ENCODE data around the gene CEMIP2.

CEMIP2 gene

DNA sequence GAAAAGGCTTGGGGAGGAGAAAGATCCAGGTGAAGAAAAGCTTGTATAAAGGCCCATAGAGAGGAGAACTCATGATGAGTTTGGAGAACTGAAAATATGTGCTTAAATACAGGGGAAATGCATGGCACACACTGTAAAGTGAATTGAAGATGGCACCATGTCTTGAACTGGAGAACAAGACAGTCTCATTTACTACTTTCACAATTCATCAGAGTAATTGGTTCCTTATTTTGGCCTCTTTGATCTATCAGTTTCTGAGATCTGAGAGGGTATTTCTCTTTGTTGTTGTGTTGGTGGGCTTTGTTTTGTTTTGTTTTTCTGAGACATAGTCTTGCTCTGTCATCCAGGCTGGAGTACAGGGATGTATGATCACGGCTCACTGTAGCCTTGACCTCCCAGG lies 98.2 kb downstream of the CEMIP2 start:
- no peak overlapping the region for H3K4me3 ChIP-seq (replicated peaks; ENCODE audit: low read depth, low read length)
- no peak for DNase-seq (ENCODE audit: extremely low read depth, low read depth)
- TF ChIP-seq, protein P1, sequence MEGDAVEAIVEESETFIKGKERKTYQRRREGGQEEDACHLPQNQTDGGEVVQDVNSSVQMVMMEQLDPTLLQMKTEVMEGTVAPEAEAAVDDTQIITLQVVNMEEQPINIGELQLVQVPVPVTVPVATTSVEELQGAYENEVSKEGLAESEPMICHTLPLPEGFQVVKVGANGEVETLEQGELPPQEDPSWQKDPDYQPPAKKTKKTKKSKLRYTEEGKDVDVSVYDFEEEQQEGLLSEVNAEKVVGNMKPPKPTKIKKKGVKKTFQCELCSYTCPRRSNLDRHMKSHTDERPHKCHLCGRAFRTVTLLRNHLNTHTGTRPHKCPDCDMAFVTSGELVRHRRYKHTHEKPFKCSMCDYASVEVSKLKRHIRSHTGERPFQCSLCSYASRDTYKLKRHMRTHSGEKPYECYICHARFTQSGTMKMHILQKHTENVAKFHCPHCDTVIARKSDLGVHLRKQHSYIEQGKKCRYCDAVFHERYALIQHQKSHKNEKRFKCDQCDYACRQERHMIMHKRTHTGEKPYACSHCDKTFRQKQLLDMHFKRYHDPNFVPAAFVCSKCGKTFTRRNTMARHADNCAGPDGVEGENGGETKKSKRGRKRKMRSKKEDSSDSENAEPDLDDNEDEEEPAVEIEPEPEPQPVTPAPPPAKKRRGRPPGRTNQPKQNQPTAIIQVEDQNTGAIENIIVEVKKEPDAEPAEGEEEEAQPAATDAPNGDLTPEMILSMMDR (IDR thresholded peaks at IDR 0.05; ENCODE audit: low read depth, low read length, missing control alignments), result no peak

DNA sequence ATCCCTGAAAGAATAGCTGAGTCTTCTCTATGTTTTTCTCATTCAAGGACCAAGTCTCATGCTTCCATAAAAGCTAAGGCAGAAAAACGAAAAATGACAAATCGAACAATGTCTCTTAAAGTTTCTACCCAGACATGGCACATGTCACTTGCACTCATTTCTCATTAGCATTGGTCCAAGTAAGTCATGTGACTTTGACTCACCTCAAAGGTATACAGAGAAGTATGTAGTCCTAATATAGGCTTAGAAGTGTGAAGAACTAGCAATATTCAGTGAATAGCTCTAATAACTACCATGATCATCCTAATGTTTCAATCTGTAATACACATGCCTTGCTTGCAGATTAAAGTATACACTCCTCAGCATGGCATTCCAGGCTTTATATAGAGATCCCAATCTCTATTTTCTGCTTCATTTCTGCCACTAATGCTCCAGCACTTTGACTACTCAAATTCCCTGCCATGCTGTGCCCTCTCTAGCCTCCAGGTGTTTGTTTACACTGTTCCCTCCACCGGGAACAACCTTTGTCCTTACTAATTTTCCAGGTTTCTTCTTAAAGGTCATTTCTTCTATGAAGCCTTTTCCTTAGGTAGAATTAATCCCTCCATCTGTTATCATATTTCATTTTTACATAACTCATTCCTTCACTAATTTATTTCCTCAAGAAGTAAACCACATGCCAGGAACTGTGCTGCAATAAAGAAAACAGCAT lies 98.9 kb downstream of the CEMIP2 start:
- no peak overlapping the region for H3K4me3 ChIP-seq (replicated peaks; ENCODE audit: low read depth, low read length)
- TF ChIP-seq, protein P1 (IDR thresholded peaks at IDR 0.05; ENCODE audit: low read depth, low read length, missing control alignments), result no peak
- DNase-seq (ENCODE audit: extremely low read depth, low read depth), result no peak

DNA sequence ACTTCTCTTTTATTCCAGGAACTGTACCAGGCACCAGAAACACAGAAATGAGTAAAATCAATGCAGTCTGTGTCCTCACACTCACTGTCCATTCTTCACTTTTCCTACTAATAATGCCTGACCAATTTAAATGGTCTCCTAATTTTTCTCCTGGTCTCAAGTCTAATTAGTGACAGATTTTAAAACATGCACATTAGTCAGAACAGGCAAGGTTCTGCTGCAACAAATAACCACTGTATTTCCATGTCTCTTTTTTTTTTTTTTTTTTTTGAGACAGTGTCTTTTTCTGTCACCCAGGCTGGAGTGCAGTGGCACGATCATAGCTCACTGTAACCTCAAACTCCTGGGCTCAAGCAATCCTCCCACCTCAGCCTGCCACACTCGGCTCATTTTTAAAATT lies 99.6 kb downstream of the CEMIP2 start:
- no peak for DNase-seq (ENCODE audit: extremely low read depth, low read depth)

DNA sequence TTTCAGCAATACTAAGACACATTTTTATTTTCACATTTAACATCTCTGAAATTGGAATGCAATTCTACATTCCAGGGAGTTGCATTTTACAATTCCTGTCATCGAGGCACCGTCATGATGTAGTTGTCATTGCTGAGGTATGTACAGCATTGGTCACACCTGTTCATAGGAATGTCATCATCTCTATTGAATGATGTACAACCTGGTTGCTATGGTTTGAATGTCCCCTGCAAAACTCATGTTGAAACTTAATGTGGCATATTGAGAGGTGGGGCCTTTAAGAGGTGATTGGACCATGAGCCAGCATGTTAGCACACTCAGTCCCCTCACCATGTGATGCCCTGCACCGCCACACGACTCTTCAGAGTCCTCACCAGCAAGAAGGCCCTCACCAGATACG lies 103.1 kb downstream of the CEMIP2 start:
- H3K4me3 ChIP-seq (replicated peaks; ENCODE audit: low read depth, low read length), result no peak overlapping the region
- TF ChIP-seq, protein P1 (IDR thresholded peaks at IDR 0.05; ENCODE audit: low read depth, low read length, missing control alignments), result no peak
- no peak for DNase-seq (ENCODE audit: extremely low read depth, low read depth)

More for the DNA sequence above, 99.6 kb downstream of the CEMIP2 start:
- TF ChIP-seq, protein P1 (IDR thresholded peaks at IDR 0.05; ENCODE audit: low read depth, low read length, missing control alignments), result no peak
- H3K4me3 ChIP-seq (replicated peaks; ENCODE audit: low read depth, low read length), result no peak overlapping the region

DNA sequence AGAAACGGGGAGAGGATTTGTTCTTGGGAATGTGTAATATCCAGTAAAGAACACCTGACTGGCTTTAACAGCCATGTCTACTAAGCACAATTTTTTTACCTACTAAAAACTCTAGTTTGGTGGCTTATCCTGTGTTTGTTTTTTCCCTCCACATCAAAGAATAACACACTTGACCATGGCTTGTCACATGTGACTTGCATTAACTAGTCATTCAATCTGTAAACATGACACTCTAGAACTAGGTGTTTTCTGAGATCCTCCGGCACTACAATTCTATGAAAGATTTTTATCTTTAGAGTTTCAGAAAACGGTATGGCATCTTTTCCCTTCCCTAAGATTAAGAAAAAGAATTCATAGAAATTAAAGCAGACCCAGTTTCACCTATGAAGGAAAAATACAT lies 103.7 kb downstream of the CEMIP2 start:
- DNase-seq (ENCODE audit: extremely low read depth, low read depth), result no peak
- H3K4me3 ChIP-seq (replicated peaks; ENCODE audit: low read depth, low read length), result no peak overlapping the region
- TF ChIP-seq, protein P1 (IDR thresholded peaks at IDR 0.05; ENCODE audit: low read depth, low read length, missing control alignments), result no peak

DNA sequence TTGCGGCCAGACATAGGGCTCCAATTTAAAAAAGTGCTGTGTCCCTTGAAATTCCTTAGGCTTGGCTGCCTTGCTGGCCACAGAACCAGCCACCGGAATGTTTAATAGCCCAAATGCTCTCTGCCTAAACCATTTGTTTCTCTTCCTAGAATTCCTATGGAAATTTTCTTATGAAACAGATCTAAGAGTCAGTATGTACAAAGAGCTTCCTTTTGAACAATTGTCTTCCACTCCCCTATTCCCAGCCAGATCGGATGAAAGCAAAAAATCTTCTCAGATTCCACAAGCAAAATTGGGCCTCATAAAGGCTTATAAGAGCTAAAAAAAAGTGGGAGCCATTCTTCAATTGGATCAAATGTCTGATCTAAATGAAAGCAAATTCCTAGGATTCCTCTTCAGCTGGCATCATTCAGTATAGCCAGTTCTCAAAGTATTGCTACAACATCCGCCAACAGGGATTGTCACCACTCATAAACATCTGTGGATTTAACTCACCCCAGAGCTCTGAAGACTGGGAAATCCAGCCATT lies 104.3 kb downstream of the CEMIP2 start:
- TF ChIP-seq, protein P1 (IDR thresholded peaks at IDR 0.05; ENCODE audit: low read depth, low read length, missing control alignments), result no peak
- H3K4me3 ChIP-seq (replicated peaks; ENCODE audit: low read depth, low read length), result no peak overlapping the region
- no peak for DNase-seq (ENCODE audit: extremely low read depth, low read depth)
